Rectal smooth muscle tissue (tissue), 1 donor: ENCODE measurements around the gene ZBTB16.

ENCODE experiments used
- H3K27ac ChIP-seq: one replicate; pipeline ENCODE4 v1.7.0; 2013; ENCODE audit warnings: low read depth, low read length, inconsistent platforms
- H3K27me3 ChIP-seq: one replicate; pipeline ENCODE4 v1.7.0; 2013; ENCODE audit warnings: low read length; ENCODE audit not compliant: control insufficient read depth, insufficient read depth
- H3K36me3 ChIP-seq: one replicate; pipeline ENCODE4 v1.7.0; 2013; ENCODE audit warnings: low read length; ENCODE audit not compliant: control insufficient read depth, insufficient read depth
- H3K4me1 ChIP-seq: one replicate; pipeline ENCODE4 v1.7.0; 2013; ENCODE audit warnings: low read length; ENCODE audit not compliant: control insufficient read depth, insufficient read depth
- H3K4me3 ChIP-seq: one replicate; pipeline ENCODE4 v1.7.0; 2013; ENCODE audit warnings: low read length
- H3K9ac ChIP-seq: one replicate; pipeline ENCODE4 v1.7.0; 2013; ENCODE audit warnings: low read length

Gene ZBTB16

GRCh38 chr11:114218508-114218907 is 159.0 kb downstream of the ZBTB16 start:
- no peak overlapping the region for H3K4me3 ChIP-seq
- no peak overlapping the region for H3K9ac ChIP-seq
- no peak overlapping the region for H3K27ac ChIP-seq
- H3K4me1 ChIP-seq: peaks cover 10% of the 10 kb centered on the region
- H3K27me3 ChIP-seq: no peaks in the 10 kb centered on the region
- H3K36me3 ChIP-seq: no peaks in the 10 kb centered on the region

DNA sequence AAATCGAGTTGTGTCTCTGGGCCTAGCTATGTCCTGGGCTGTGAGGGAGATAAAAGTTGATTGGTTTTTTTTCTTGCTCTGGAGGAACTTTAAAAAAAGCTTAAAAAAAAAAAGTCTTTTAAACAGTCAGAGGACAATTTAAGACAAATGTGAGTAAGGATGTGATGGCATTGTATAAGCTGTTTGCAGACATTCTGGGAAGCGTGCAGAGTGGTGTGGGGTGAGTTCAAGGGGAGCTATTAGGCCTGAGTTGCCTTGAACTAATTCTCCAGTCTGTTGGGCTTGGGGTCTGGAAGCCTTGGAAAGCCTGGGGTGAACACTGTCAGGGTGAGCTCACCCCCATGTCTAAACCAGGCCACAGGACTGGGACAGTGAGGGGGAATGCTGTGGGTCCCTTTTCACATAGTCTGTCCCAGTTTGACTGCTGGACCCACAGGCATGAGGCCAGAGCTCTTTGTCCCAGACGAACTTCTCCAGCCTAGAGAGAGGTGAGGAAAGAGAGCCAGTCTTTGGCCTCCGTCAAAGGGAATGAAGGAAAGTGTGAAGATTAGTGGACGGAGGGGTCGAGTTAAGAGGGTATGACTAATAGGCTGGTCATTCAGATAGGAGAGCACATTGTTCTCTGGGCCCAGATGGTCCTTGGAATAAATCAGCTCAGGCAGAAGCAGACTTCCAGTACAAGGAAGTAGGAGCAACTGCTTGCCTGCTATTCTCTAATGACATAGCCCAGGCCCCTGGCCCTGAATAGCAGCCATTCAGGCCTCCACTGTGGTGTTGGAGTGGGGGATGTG is 160.2 kb downstream of the ZBTB16 start:
- Histone ChIP-seq H3K27ac (peak overlapping the region; percentile 21), H3K27me3 (no peaks in the 10 kb centered on the region), H3K4me3 (no peak overlapping the region), H3K4me1 (peaks cover 10% of the 10 kb centered on the region), H3K9ac (no peak overlapping the region), H3K36me3 (no peaks in the 10 kb centered on the region)

DNA sequence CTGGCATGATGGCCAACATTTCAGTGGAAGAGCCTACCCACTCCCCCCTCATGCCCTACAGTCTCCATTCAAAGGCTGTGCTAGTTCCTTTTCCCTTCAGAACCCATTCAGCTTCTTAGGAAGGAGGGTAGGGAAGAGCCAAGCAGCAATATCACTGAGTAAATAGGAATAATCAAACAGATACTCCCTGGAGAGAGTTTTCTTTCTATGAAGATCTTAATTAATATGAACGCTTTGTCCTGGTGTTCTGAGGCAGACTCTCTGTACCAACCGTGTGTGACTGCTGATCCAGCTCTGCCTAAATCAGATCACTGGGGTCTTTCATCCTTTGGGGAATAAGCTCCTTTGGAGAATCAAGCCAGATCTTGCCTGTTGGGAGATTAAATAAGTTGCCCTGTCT is 161.5 kb downstream of the ZBTB16 start:
- Histone ChIP-seq H3K4me3 (no peak overlapping the region), H3K36me3 (no peaks in the 10 kb centered on the region), H3K27ac (no peak overlapping the region), H3K27me3 (no peaks in the 10 kb centered on the region), H3K4me1 (peaks cover 10% of the 10 kb centered on the region), H3K9ac (no peak overlapping the region)

- H3K27me3 ChIP-seq: no peaks in the 10 kb centered on the region
- no peaks in the 10 kb centered on the region for H3K36me3 ChIP-seq
- no peak overlapping the region for H3K27ac ChIP-seq
- H3K9ac ChIP-seq: no peak overlapping the region
- no peak overlapping the region for H3K4me3 ChIP-seq
- no peaks in the 10 kb centered on the region for H3K4me1 ChIP-seq
Measured at GRCh38 chr11:114225661-114226060, 166.2 kb downstream of the ZBTB16 start.

DNA sequence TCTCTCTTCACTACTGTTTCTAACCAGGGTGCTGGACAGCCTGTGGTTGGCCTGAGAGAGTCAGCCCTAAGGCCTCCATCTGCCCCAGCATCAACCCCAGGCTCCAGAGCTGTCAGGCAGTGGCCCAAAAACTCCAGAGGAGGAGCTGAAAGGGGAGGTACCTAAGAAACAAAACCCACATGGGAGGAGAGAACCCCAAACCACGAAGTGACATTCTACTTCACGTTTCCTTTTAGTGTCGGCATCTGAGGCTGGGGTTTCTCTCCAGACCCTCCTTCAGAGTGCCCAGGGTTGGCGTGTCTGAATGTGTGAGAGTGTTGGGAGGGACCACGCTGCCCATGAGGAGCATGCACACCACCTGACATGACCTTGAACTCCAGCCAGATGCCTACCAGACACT is 166.8 kb downstream of the ZBTB16 start:
- no peaks in the 10 kb centered on the region for H3K4me1 ChIP-seq
- H3K27me3 ChIP-seq: no peaks in the 10 kb centered on the region
- no peak overlapping the region for H3K9ac ChIP-seq
- no peaks in the 10 kb centered on the region for H3K36me3 ChIP-seq
- H3K27ac ChIP-seq: no peak overlapping the region
- no peak overlapping the region for H3K4me3 ChIP-seq

DNA sequence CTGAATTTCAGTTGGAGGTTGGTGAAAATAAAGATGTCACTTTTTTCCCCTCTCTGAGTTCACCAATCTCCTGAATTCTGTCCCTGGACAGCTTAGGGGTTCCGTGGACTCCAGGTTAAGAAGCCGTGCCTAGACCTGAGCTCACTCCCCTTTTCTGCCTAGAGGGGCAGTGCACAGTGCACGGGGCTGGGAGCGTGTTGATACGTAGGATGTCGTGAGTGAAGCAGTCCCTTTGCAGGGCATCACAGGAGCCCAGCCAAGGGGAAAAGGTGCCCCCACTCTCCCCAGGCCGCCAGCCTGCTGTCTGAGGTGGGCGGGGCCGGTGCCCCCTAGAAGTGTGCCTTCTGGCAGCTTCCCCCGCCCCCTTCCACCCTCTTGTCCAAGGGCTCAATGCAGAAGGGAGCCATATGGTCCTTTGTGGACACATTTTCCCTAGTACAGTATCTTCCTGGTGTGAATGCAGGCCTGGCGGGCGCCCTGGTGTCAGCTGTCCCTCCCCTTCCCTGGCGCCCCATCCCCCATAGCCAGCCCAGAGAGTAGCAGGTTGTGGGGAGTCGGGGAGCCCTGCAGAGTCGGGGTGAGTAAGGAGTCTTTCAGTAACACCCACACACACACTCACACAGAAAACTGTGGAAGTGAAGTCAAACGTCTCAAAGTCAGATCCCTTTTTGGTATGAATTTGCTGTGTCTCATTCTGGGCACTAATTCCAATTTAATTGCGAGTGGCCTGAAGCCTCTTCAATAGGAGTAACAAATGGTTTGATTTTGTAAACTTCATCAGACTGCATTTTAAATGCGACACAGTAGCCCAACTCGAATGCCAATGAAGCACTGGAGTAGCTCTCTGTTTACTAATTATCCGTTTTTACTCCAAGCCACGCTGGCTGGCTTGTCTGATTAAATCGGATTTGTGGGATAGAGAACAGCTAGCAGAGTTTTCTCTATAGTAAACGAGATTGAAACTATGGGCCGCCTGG is 169.2 kb downstream of the ZBTB16 start:
- Histone ChIP-seq H3K9ac (no peak overlapping the region), H3K4me3 (no peak overlapping the region), H3K36me3 (no peaks in the 10 kb centered on the region), H3K4me1 (peaks cover 3% of the 10 kb centered on the region), H3K27ac (no peak overlapping the region), H3K27me3 (no peaks in the 10 kb centered on the region)

GRCh38 chr11:114230031-114230704 is 170.7 kb downstream of the ZBTB16 start:
- H3K4me3 ChIP-seq: no peak overlapping the region
- H3K27me3 ChIP-seq: no peaks in the 10 kb centered on the region
- no peak overlapping the region for H3K9ac ChIP-seq
- peaks cover 3% of the 10 kb centered on the region for H3K4me1 ChIP-seq
- H3K36me3 ChIP-seq: no peaks in the 10 kb centered on the region
- no peak overlapping the region for H3K27ac ChIP-seq

DNA sequence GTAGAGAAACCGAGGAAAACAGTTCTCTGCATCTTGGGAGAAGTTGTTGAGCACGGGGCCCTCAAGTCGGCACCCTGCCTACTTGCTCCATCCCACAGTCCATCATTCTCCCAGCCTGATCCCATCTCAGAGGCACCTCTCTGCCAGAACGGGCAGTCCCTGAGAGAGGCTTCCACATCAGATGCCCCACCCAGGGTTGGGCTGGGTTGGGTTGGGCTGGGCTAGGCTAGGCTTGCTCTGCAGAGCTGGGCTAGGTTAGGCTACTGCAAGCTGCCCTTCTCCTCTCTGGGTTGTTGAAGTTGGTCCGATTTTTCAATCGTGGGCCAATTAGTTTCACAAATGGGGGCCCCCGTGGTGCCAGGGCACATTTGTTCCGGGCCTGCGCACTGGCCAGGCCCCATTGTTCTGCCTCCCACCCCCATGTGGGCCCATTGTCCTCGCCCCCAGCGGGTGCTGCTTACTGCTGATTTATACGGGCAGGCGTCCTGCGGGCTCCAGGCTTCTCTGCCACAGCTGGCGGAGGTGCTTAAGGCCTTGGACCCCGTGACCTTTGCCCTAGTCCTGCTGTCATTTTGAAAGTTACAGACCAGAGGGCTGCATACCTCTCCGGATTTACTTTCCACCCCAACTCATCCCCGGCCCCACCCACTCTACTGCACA is 173.0 kb downstream of the ZBTB16 start:
- H3K27me3 ChIP-seq: no peaks in the 10 kb centered on the region
- peaks cover 3% of the 10 kb centered on the region for H3K4me1 ChIP-seq
- no peak overlapping the region for H3K9ac ChIP-seq
- no peak overlapping the region for H3K27ac ChIP-seq
- no peaks in the 10 kb centered on the region for H3K36me3 ChIP-seq
- no peak overlapping the region for H3K4me3 ChIP-seq

DNA sequence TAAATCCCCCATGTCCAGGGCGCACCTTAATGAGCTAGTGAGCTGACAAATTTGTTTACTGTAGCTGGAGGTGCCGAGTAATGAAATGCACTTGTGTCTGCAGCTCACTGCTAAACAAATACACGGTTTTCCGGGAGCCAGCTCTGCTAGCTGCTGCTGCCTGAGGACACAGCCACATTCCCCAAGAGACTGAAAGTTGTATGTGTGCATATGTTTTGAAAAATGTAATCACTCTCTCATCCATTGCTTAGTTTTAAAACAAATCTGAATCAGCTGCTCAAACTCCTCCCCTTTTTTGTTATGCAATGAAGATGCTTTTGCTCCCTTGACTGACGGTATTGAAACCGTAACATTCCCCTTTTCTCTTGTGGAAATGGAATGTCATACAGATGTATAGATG is 174.2 kb downstream of the ZBTB16 start:
- Histone ChIP-seq H3K27me3 (no peaks in the 10 kb centered on the region), H3K4me3 (no peak overlapping the region), H3K9ac (no peak overlapping the region), H3K36me3 (no peaks in the 10 kb centered on the region), H3K27ac (no peak overlapping the region), H3K4me1 (peaks cover 3% of the 10 kb centered on the region)

DNA sequence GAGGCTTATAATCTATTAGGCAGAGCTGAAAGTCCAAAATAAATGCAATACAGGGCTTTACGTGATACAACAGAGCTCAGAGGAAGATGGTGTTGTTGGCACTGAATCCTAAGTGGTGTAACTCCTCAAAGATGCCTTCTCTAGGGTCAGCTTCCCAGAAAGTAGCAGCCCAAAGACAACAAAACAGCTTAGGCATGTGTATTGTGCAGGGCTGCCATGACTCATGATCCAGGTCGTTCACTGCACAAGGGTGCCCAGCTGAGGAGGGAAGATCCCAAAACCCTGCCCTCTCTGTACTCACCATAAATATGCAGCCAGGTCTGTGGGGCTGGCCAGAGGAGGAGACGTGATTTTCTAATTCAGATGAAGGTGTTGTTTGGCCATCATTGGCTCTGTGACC is 177.3 kb downstream of the ZBTB16 start:
- no peaks in the 10 kb centered on the region for H3K27me3 ChIP-seq
- no peak overlapping the region for H3K27ac ChIP-seq
- H3K36me3 ChIP-seq: no peaks in the 10 kb centered on the region
- H3K4me3 ChIP-seq: no peak overlapping the region
- H3K4me1 ChIP-seq: peaks cover 3% of the 10 kb centered on the region
- H3K9ac ChIP-seq: no peak overlapping the region

DNA sequence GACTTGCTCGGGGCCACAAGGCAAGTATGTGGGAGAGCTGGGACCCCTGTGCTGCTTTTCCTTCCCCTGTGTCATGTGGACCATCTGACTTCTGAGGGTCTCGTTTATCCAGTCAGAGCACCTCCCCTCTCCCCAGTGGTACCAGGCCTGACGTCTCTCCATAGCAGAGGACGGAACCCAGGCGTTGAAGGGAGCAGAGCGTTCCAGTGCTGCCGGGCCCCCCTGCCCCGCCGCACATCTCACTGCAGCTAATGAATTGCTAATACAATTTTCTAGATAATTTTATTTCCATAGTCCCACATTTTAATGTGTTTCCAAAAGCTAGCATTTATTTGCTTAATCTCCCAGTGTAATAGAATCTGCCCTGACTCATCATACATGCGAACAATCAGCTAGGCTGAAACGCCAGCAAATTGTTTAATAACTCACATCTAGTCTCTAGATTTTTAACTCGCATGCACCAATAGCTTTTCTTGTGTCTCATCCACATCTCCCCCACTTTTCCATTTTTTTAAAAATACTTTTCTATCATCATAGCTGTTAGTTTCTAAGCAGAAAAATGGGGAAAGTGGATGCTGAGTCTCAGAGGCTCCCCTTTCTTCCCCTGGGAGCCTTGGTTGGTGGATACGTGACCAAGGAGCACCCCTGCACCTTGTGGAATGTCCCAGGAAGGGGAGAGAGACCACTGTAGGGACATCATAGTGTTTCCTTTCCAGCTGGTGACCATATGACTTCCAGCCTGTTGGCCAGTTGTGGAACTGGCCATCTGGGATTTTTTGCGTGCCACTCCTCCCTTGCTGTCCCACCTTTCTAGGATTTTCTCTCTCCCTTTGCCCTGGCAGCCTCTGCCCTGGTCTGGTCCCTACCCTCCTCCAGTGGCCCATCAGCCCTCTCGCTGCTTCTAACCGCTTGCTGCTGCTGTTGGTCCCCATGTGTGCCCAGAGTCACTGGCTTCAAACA is 178.1 kb downstream of the ZBTB16 start:
- Histone ChIP-seq H3K9ac (no peak overlapping the region), H3K4me1 (peaks cover 3% of the 10 kb centered on the region), H3K36me3 (peaks cover 4% of the 10 kb centered on the region), H3K27ac (no peak overlapping the region), H3K27me3 (no peaks in the 10 kb centered on the region), H3K4me3 (no peak overlapping the region)
